Measurements from ENCODE around the gene HP.
"Not testable (repeated sequence)": the region's sequence is repeated elsewhere in the genome, so short reads cannot be mapped to it uniquely, and the experiment has no call there.

Gene HP

GRCh38 chr16:72044825-72045359 is 9.4 kb upstream of the HP start:
- Histone ChIP-seq H4K20me1 (no peaks in the 10 kb centered on the region), H3K36me3 (peaks cover 0 to 47% (median 31%) of the 10 kb centered on the region in 11 experiments; a peak in 19 of 22 replicates), H3K27ac (no peak overlapping the region), H3K27me3 (no peaks in the 10 kb centered on the region), H3K9me3 (replicated peaks in 1 of 11) (peaks cover 17 to 39% (median 23%) of the 10 kb centered on the region in 11 experiments), H3K4me2 (peak overlapping the region in 1 of 11 experiments; percentile 5; a peak in 1 of 22 replicates), H3K9ac (no peak overlapping the region), H3K4me1 (peaks cover 6 to 13% (median 8%) of the 10 kb centered on the region in 10 experiments; a peak in 16 of 20 replicates), H3K4me3 (no peak overlapping the region)
- TF ChIP-seq Cebpa-rat (IDR thresholded peaks at IDR 0.05), result no peak

GRCh38 chr16:72049110-72049509 is 5.2 kb upstream of the HP start:
- Histone ChIP-seq H3K27ac (no peak overlapping the region), H3K27me3 (no peaks in the 10 kb centered on the region), H3K4me3 (no peak overlapping the region), H3K4me1 (peaks cover 0 to 41% (median 29%) of the 10 kb centered on the region in 10 experiments; a peak in 16 of 20 replicates), H3K9ac (no peak overlapping the region), H4K20me1 (no peaks in the 10 kb centered on the region), H3K36me3 (peaks cover 0 to 29% (median 15%) of the 10 kb centered on the region in 11 experiments; a peak in 16 of 22 replicates), H3K9me3 (replicated peaks in 1 of 11) (peaks cover 24 to 64% (median 35%) of the 10 kb centered on the region in 11 experiments), H3K4me2 (no peak overlapping the region)
- no peak for TF ChIP-seq Cebpa-rat (IDR thresholded peaks at IDR 0.05)

- Histone ChIP-seq H3K27me3 (no peaks in the 10 kb centered on the region), H3K9me3 (replicated peaks in 1 of 11) (peaks cover 24 to 64% (median 35%) of the 10 kb centered on the region in 11 experiments), H3K4me2 (peak overlapping the region in 6 of 11 experiments; percentile 7 to 46 (median 20); a peak in 4 of 22 replicates), H3K4me3 (peak overlapping the region in 3 of 10 experiments; percentile 1 to 11 (median 1); a peak in 2 of 20 replicates), H3K4me1 (peaks cover 0 to 50% (median 34%) of the 10 kb centered on the region in 10 experiments; a peak in 16 of 20 replicates), H3K9ac (no peak overlapping the region), H3K27ac (peak overlapping the region in 7 of 11 experiments; percentile 5 to 66 (median 54); a peak in 11 of 22 replicates), H4K20me1 (no peaks in the 10 kb centered on the region), H3K36me3 (peaks cover 0 to 28% (median 13%) of the 10 kb centered on the region in 11 experiments; a peak in 13 of 22 replicates)
- TF ChIP-seq Cebpa-rat (IDR thresholded peaks at IDR 0.05), result 0 out of 22 replicates have a peak, but pooled peaks of 1 of the 11 experiments have one; percentile 8
Measured at GRCh38 chr16:72050769-72051464, 3.4 kb upstream of the HP start.

- H3K4me2 ChIP-seq, result peak overlapping the region in 8 of 11 experiments; percentile 24 to 50 (median 42); a peak in 13 of 22 replicates
- 0 out of 22 replicates have a peak overlapping the region, but pooled peaks of 1 of the 11 experiments have one; percentile 22 for H3K9ac ChIP-seq
- H4K20me1 ChIP-seq, result no peaks in the 10 kb centered on the region
- H3K27me3 ChIP-seq, result no peaks in the 10 kb centered on the region
- peaks cover 0 to 50% (median 34%) of the 10 kb centered on the region in 10 experiments; a peak in 16 of 20 replicates for H3K4me1 ChIP-seq
- H3K27ac ChIP-seq, result peak overlapping the region in 7 of 11 experiments; percentile 21 to 66 (median 54); a peak in 11 of 22 replicates
- peak in 5 of 11 experiments; percentile 27 to 87 (median 37); a peak in 8 of 22 replicates for TF ChIP-seq Cebpa-rat (IDR thresholded peaks at IDR 0.05)
- no peak overlapping the region for H3K4me3 ChIP-seq
- peaks cover 24 to 63% (median 35%) of the 10 kb centered on the region in 11 experiments for H3K9me3 ChIP-seq (replicated peaks in 1 of 11)
- H3K36me3 ChIP-seq, result peaks cover 0 to 28% (median 13%) of the 10 kb centered on the region in 11 experiments; a peak in 13 of 22 replicates
Measured at GRCh38 chr16:72051818-72052217, 2.5 kb upstream of the HP start.

- H4K20me1 ChIP-seq, result no peaks in the 10 kb centered on the region
- H3K9ac ChIP-seq, result no peak overlapping the region
- H3K27me3 ChIP-seq, result no peaks in the 10 kb centered on the region
- peaks cover 0 to 6% (median 0%) of the 10 kb centered on the region in 11 experiments; a peak in 3 of 22 replicates for H3K36me3 ChIP-seq
- peaks cover 0 to 30% (median 3%) of the 10 kb centered on the region in 11 experiments; a peak in 15 of 22 replicates for H3K9me3 ChIP-seq (replicated peaks in 1 of 11)
- peak overlapping the region in 2 of 11 experiments; percentile 5 to 20; a peak in 2 of 22 replicates for H3K4me2 ChIP-seq
- no peak for TF ChIP-seq Cebpa-rat (IDR thresholded peaks at IDR 0.05)
- peaks cover 0 to 45% (median 30%) of the 10 kb centered on the region in 10 experiments; a peak in 16 of 20 replicates for H3K4me1 ChIP-seq
- no peak overlapping the region for H3K27ac ChIP-seq
- H3K4me3 ChIP-seq, result no peak overlapping the region
Measured at GRCh38 chr16:72055911-72056310, 1.6 kb downstream of the HP start.

- not testable (repeated sequence) for H4K20me1 ChIP-seq, H3K4me3 ChIP-seq, H3K36me3 ChIP-seq, H3K27ac ChIP-seq, H3K27me3 ChIP-seq, H3K9ac ChIP-seq, H3K4me2 ChIP-seq
- peaks cover 0 to 31% (median 16%) of the 10 kb centered on the region in 10 experiments; a peak in 15 of 20 replicates for H3K4me1 ChIP-seq
- H3K9me3 ChIP-seq (replicated peaks in 1 of 11), result peaks cover 0 to 16% (median 0%) of the 10 kb centered on the region in 11 experiments; a peak in 8 of 22 replicates
Measured at GRCh38 chr16:72057313-72057712, 3.0 kb downstream of the HP start.

- H4K20me1 ChIP-seq, H3K9ac ChIP-seq: not testable (repeated sequence)
Measured at GRCh38 chr16:72059060-72059459, 4.8 kb downstream of the HP start.

GRCh38 chr16:72060405-72060804 is 6.1 kb downstream of the HP start:
- Histone ChIP-seq H3K4me3 (no peak overlapping the region), H3K9me3 (replicated peaks in 1 of 11) (peaks cover 0 to 9% (median 4%) of the 10 kb centered on the region in 11 experiments; a peak in 8 of 22 replicates), H3K9ac (no peak overlapping the region), H3K27me3 (no peaks in the 10 kb centered on the region), H3K4me2 (no peak overlapping the region), H3K4me1 (no peaks in the 10 kb centered on the region; a peak in 2 of 20 replicates), H4K20me1 (no peaks in the 10 kb centered on the region), H3K36me3 (peaks cover 0 to 21% (median 4%) of the 10 kb centered on the region in 11 experiments; a peak in 10 of 22 replicates), H3K27ac (no peak overlapping the region)
- no peak for TF ChIP-seq Cebpa-rat (IDR thresholded peaks at IDR 0.05)

More at GRCh38 chr16:72059060-72059459, 4.8 kb downstream of the HP start:
- peaks cover 0 to 10% (median 0%) of the 10 kb centered on the region in 11 experiments; a peak in 4 of 22 replicates for H3K36me3 ChIP-seq
- H3K4me1 ChIP-seq, result peaks cover 0 to 13% (median 5%) of the 10 kb centered on the region in 10 experiments; a peak in 10 of 20 replicates
- not testable (repeated sequence) for H3K9me3 ChIP-seq (replicated peaks in 1 of 11); H3K4me2 ChIP-seq; H3K27me3 ChIP-seq; H3K27ac ChIP-seq; H3K4me3 ChIP-seq

- Histone ChIP-seq H3K36me3 (peaks cover 0 to 21% (median 4%) of the 10 kb centered on the region in 11 experiments; a peak in 10 of 22 replicates), H3K4me3 (no peak overlapping the region), H4K20me1 (no peaks in the 10 kb centered on the region), H3K27ac (no peak overlapping the region), H3K9me3 (replicated peaks in 1 of 11) (peaks cover 0 to 9% (median 4%) of the 10 kb centered on the region in 11 experiments; a peak in 8 of 22 replicates), H3K4me2 (no peak overlapping the region), H3K27me3 (no peaks in the 10 kb centered on the region), H3K9ac (no peak overlapping the region), H3K4me1 (no peaks in the 10 kb centered on the region)
- TF ChIP-seq Cebpa-rat (IDR thresholded peaks at IDR 0.05), result no peak
Measured at GRCh38 chr16:72061564-72061963, 7.3 kb downstream of the HP start.

All from BLaER1 treated with 17β-estradiol and CSF1 and Interleukin-3, amounts not matched to agents 10 nM and 100 nM (cell line).